Spleen (tissue), 7 donors: ENCODE measurements around the gene CILP.

Experiments
- POLR2A ChIP-seq, 3 donors: fragments of 450-650 bp; IDR thresholded peaks; one replicate each; pipeline ENCODE4 v1.5.1; 2017; ENCODE audit warnings: antibody characterized with exemption in 3 of 3, mild to moderate bottlenecking in 1 of 3
- POLR2AphosphoS5 ChIP-seq, 3 donors: sonication (generic); formaldehyde crosslinking; IDR thresholded peaks; one replicate each; pipeline ENCODE4 v1.5.1; 2017; ENCODE audit warnings: antibody characterized with exemption in 3 of 3
- TF ChIP-seq, protein P1 (sequence below), 11 experiments: fragments of 200-600 bp in 7 of 11; fragments of 450-650 bp in 4 of 11; sonication (generic) in 4 of 11; IDR thresholded peaks in 8 of 11; conservative IDR thresholded peaks in 3 of 11; 1 replicate in 7 of 11; 2 replicates in 4 of 11; pipeline versions ENCODE4 v1.4.0 to v1.8.0; 2016 to 2021; ENCODE audit warnings: antibody characterized with exemption in 11 of 11, inconsistent platforms in 4 of 11, mild to moderate bottlenecking in 1 of 11
- donor health status: DM: no; HTN: no; CAD: no; lungs with moderate emphysema.
- donor health status: DM: no; HTN: no; CAD: no.
- donor health status: DM: no; HTN: no; CAD: no.

DNA sequence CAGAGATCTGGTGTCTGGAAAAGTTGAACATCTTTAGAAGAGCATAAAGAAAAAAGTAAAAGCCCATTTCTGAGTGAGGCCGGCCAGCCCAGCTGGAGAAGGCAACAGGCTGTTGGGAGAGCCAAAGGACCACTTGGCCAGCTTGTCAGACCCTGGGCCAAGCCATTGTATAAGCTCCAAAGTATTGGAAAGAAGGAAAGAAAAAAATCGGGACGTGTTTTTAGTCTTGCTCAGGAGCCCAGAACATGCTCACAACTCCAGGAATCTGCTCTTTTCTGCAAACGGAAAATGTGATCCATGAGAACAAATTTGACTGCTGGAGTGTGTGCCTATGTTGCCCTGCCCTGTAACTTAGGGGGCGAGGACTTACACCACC is 15.7 kb downstream of the CILP start:
- TF ChIP-seq, protein P1, sequence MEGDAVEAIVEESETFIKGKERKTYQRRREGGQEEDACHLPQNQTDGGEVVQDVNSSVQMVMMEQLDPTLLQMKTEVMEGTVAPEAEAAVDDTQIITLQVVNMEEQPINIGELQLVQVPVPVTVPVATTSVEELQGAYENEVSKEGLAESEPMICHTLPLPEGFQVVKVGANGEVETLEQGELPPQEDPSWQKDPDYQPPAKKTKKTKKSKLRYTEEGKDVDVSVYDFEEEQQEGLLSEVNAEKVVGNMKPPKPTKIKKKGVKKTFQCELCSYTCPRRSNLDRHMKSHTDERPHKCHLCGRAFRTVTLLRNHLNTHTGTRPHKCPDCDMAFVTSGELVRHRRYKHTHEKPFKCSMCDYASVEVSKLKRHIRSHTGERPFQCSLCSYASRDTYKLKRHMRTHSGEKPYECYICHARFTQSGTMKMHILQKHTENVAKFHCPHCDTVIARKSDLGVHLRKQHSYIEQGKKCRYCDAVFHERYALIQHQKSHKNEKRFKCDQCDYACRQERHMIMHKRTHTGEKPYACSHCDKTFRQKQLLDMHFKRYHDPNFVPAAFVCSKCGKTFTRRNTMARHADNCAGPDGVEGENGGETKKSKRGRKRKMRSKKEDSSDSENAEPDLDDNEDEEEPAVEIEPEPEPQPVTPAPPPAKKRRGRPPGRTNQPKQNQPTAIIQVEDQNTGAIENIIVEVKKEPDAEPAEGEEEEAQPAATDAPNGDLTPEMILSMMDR (IDR thresholded peaks at IDR 0.05 in 8 of 11, conservative IDR thresholded peaks at IDR 0.05 in 3 of 11) = no peak
- TF ChIP-seq POLR2AphosphoS5 (IDR thresholded peaks at IDR 0.05) (no peak), POLR2A (IDR thresholded peaks at IDR 0.05) (no peak)
